Spleen (tissue), 11 donors: ENCODE data around the gene ASPG. TPM values are rescaled to one million over a fixed set of nuclear protein-coding genes. Genes with fewer than 3 reads are reported as not detected.

Experiments used
- DNase-seq: peaks from one replicate; pipeline ENCODE4 v3.0.0-alpha.2; 2020
- H3K27ac ChIP-seq, 8 donors: fragments of 200-600 bp; sonication (generic) in 7 of 8; 1 replicate in 4 of 8; 2 replicates in 4 of 8; pipeline versions ENCODE4 v1.5.0 to v1.8.0; 2016 to 2021; ENCODE audit warnings: inconsistent platforms in 4 of 8, mild to moderate bottlenecking in 4 of 8, moderate library complexity in 1 of 8
- H3K27me3 ChIP-seq, 7 donors: fragments of 200-600 bp; sonication (generic) in 6 of 7; replicated peaks in 1 of 7; 1 replicate in 4 of 7; 2 replicates in 3 of 7; pipeline versions ENCODE4 v1.5.0 to v1.8.0; 2016 to 2021; ENCODE audit warnings: inconsistent platforms in 3 of 7, mild to moderate bottlenecking in 1 of 7
- H3K36me3 ChIP-seq, 6 donors: fragments of 200-600 bp; sonication (generic) in 5 of 6; 1 replicate in 4 of 6; 2 replicates in 2 of 6; pipeline versions ENCODE4 v1.5.0 to v1.8.0; 2016 to 2021; ENCODE audit warnings: inconsistent platforms in 2 of 6
- H3K4me1 ChIP-seq, 6 donors: fragments of 200-600 bp; sonication (generic) in 5 of 6; 1 replicate in 3 of 6; 2 replicates in 3 of 6; pipeline versions ENCODE4 v1.5.0 to v1.8.0; 2016 to 2021; ENCODE audit warnings: inconsistent platforms in 3 of 6
- H3K4me3 ChIP-seq, 8 donors: fragments of 200-600 bp; sonication (generic) in 7 of 8; 1 replicate in 4 of 8; 2 replicates in 4 of 8; pipeline versions ENCODE4 v1.5.0 to v1.8.0; 2016 to 2021; ENCODE audit warnings: inconsistent platforms in 4 of 8, mild to moderate bottlenecking in 4 of 8, moderate library complexity in 2 of 8
- H3K9me3 ChIP-seq, 8 donors: fragments of 200-600 bp; sonication (generic) in 7 of 8; 1 replicate in 4 of 8; 2 replicates in 4 of 8; pipeline versions ENCODE4 v1.5.0 to v1.8.0; 2016 to 2021; ENCODE audit warnings: inconsistent platforms in 4 of 8
- POLR2A ChIP-seq, 3 donors: fragments of 450-650 bp; IDR thresholded peaks; one replicate each; pipeline ENCODE4 v1.5.1; 2017; ENCODE audit warnings: antibody characterized with exemption in 3 of 3, mild to moderate bottlenecking in 1 of 3
- POLR2AphosphoS5 ChIP-seq, 3 donors: sonication (generic); formaldehyde crosslinking; IDR thresholded peaks; one replicate each; pipeline ENCODE4 v1.5.1; 2017; ENCODE audit warnings: antibody characterized with exemption in 3 of 3
- WGBS, 5 donors: extraction: QIAGEN DNeasy Blood & Tissue Kit in 3 of 5; methylation state at CpG; one replicate each; pipeline versions ENCODE4 v1.1.5 to v1.1.7; 2013 to 2018; 5-methylcytosine and 5-hydroxymethylcytosine counted together
- intact Hi-C: fragments of 100-400 bp; cut with DNase I; formaldehyde crosslinking; loops from one replicate; pipeline ENCODE4 v1.15.0; 2023; ENCODE audit warnings: low total_unique reads
- polyA plus RNA-seq, 3 donors: library from polyadenylated mRNA; stranded (reverse); fragments of 200-250 nt; gene quantifications; one replicate each; pipeline ENCODE4 v1.2.1, GENCODE V29; 2013
- total RNA-seq, 7 donors: library from RNA; depleted of rRNA in 3 of 7; stranded (reverse); fragments of >200 nt in 3 of 7; fragmentation: NEBNext Ultra II Directional in 4 of 7; extraction: Animal tissue kit (Norgen Biotek cat#: 25700) in 4 of 7; gene quantifications; one replicate each; pipeline versions ENCODE4 v1.1.0 to v1.2.1, GENCODE V29; 2016 to 2021
- TF ChIP-seq, protein P1 (sequence below), 11 experiments: fragments of 200-600 bp in 7 of 11; fragments of 450-650 bp in 4 of 11; sonication (generic) in 4 of 11; IDR thresholded peaks in 8 of 11; conservative IDR thresholded peaks in 3 of 11; 1 replicate in 7 of 11; 2 replicates in 4 of 11; pipeline versions ENCODE4 v1.4.0 to v1.8.0; 2016 to 2021; ENCODE audit warnings: antibody characterized with exemption in 11 of 11, inconsistent platforms in 4 of 11, mild to moderate bottlenecking in 1 of 11
- donor health status: healthy with polysubstance abuse.
- donor health status: DM: no; HTN: no; CAD: no; lungs with moderate emphysema.
- donor health status: DM: no; HTN: no; CAD: no.
- donor health status: Bipolar disorder and iron deficiency.
- donor health status: healthy.
- donor health status: DM: no; HTN: no; CAD: no.
- donor health status: DM: yes; HTN: yes; CAD: no.

ASPG gene
- total and polyA plus RNA-seq, 10 donors, result 0.05 to 0.67 (median 0.26) TPM; not detected in 3

GRCh38 chr14:104115131-104115600, 29.7 kb downstream of the ASPG start:
- Histone ChIP-seq H3K4me3 (no peak overlapping the region), H3K27ac (no peak overlapping the region), H3K27me3 (peaks cover 0 to 94% (median 56%) of the 10 kb centered on the region in 7 donors), H3K4me1 (peaks cover 5 to 24% (median 19%) of the 10 kb centered on the region in 6 donors), H3K36me3 (no peaks in the 10 kb centered on the region), H3K9me3 (no peaks in the 10 kb centered on the region)
- intact Hi-C loops, result no loop called here
- WGBS, 5 donors, result 72 to 79% (median 74%) methylated on average over 11 of the region's 11 CpGs
- no peak for TF ChIP-seq POLR2A (IDR thresholded peaks at IDR 0.05)
- TF ChIP-seq POLR2AphosphoS5 (IDR thresholded peaks at IDR 0.05), result no peak
- TF ChIP-seq, protein P1, sequence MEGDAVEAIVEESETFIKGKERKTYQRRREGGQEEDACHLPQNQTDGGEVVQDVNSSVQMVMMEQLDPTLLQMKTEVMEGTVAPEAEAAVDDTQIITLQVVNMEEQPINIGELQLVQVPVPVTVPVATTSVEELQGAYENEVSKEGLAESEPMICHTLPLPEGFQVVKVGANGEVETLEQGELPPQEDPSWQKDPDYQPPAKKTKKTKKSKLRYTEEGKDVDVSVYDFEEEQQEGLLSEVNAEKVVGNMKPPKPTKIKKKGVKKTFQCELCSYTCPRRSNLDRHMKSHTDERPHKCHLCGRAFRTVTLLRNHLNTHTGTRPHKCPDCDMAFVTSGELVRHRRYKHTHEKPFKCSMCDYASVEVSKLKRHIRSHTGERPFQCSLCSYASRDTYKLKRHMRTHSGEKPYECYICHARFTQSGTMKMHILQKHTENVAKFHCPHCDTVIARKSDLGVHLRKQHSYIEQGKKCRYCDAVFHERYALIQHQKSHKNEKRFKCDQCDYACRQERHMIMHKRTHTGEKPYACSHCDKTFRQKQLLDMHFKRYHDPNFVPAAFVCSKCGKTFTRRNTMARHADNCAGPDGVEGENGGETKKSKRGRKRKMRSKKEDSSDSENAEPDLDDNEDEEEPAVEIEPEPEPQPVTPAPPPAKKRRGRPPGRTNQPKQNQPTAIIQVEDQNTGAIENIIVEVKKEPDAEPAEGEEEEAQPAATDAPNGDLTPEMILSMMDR (IDR thresholded peaks at IDR 0.05 in 8 of 11, conservative IDR thresholded peaks at IDR 0.05 in 3 of 11), result no peak
- DNase-seq, result peak; percentile 39

DNA sequence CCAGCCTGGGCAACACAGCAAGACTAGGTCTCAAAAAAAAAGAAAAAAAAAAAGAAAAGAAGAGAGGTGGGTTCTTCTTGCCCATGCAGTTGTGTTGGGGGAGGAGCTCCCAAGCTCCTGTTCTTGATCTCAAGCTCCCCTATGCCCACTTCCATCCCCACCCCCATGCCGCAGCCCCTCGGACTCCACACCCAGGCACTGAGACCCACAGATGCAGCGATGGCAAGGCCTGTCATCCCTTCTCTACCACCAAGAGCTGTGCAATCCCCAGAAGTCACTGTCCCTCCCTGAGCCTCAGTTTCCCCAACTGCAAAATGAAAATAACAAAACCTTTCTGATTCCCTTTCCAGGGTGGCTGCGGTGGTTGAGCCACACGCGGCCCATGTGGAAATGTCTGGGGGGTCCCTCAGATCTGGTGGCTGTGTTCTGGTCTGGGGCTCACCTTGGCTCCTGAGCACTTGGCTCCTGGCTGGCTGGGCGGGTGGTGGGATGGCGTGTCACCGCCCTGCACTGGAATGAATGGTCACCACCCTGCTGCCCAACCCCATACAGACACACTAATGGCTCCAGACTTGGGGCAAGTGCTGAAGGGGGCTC, 30.3 kb downstream of the ASPG start:
- H3K27me3 ChIP-seq, result peaks cover 0 to 94% (median 56%) of the 10 kb centered on the region in 7 donors

DNA sequence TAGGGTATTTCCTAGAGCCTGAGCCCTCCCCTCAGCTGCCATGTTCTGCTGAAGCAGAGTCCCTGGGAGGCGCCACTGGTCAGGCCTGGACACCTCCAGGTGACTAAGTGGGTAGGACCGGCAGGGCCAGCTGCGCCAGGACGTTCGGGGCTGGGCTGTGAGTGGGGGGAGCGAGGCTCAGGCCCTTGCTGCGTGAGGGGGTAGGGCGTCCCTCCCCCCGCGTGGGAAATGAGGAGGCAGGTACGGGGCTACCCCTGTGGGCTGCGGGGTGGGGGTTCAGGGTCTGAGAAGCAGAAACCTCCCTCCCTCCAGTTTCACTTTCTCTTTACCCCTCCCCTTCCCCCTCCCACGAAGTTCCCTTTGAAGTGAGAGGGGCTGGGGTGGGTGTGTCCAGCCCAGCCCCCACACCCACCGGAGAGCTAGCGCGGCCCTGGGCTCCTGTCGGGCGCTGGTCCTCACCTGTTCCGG, 30.8 kb downstream of the ASPG start:
- Histone ChIP-seq H3K4me3 (peak overlapping the region; percentile 20 to 69 (median 44)), H3K36me3 (no peaks in the 10 kb centered on the region), H3K9me3 (no peaks in the 10 kb centered on the region), H3K27me3 (peaks cover 0 to 95% (median 56%) of the 10 kb centered on the region in 7 donors), H3K4me1 (peaks cover 5 to 24% (median 19%) of the 10 kb centered on the region in 6 donors), H3K27ac (no peak overlapping the region)
- DNase-seq, result peak; percentile 42
- WGBS, 5 donors, result 7 to 22% (median 13%) methylated on average over 12 to 19 of the region's 19 CpGs
- intact Hi-C loops, result no loop called here
- TF ChIP-seq, protein P1 (IDR thresholded peaks at IDR 0.05 in 8 of 11, conservative IDR thresholded peaks at IDR 0.05 in 3 of 11), result no peak
- no peak for TF ChIP-seq POLR2A (IDR thresholded peaks at IDR 0.05)
- TF ChIP-seq POLR2AphosphoS5 (IDR thresholded peaks at IDR 0.05), result no peak

More for the DNA sequence above, 30.3 kb downstream of the ASPG start:
- TF ChIP-seq POLR2A (IDR thresholded peaks at IDR 0.05) (no peak), POLR2AphosphoS5 (IDR thresholded peaks at IDR 0.05) (no peak)
- TF ChIP-seq, protein P1 (IDR thresholded peaks at IDR 0.05 in 8 of 11, conservative IDR thresholded peaks at IDR 0.05 in 3 of 11), result no peak
- DNase-seq, result peak; percentile 35
- WGBS, 5 donors, result 79 to 89% (median 87%) methylated on average over 8 to 9 of the region's 9 CpGs
- Histone ChIP-seq H3K9me3 (no peaks in the 10 kb centered on the region), H3K4me1 (peaks cover 5 to 24% (median 19%) of the 10 kb centered on the region in 6 donors), H3K4me3 (peak overlapping the region in 6 of 8 donors; percentile 33 to 69 (median 48)), H3K36me3 (no peaks in the 10 kb centered on the region), H3K27ac (no peak overlapping the region)
- intact Hi-C loops, result no loop called here

- no peaks in the 10 kb centered on the region for H3K36me3 ChIP-seq
- TF ChIP-seq POLR2A (IDR thresholded peaks at IDR 0.05) (no peak), POLR2AphosphoS5 (IDR thresholded peaks at IDR 0.05) (no peak)
- TF ChIP-seq, protein P1 (IDR thresholded peaks at IDR 0.05 in 8 of 11, conservative IDR thresholded peaks at IDR 0.05 in 3 of 11), result no peak
- H3K27ac ChIP-seq, result no peak overlapping the region
- WGBS, 5 donors, result 0 to 2% (median 2%) methylated on average over 5 to 83 of the region's 83 CpGs
- H3K27me3 ChIP-seq, result peaks cover 0 to 95% (median 56%) of the 10 kb centered on the region in 7 donors
- intact Hi-C loops, result no loop called here
- DNase-seq, result peak; percentile 54
- peaks cover 5 to 24% (median 19%) of the 10 kb centered on the region in 6 donors for H3K4me1 ChIP-seq
- H3K4me3 ChIP-seq, result peak overlapping the region; percentile 20 to 69 (median 44)
- no peaks in the 10 kb centered on the region for H3K9me3 ChIP-seq
These were observed 31.3 kb downstream of the ASPG start for GRCh38 chr14:104116756-104117340.
